ENCODE measurements around the gene KCNC3. TPM values are rescaled to one million over a fixed set of nuclear protein-coding genes. Genes with fewer than 3 reads are reported as not detected.
A peak's percentile ranks its signal among the peaks of the same experiment; 100 is the strongest.

Gene KCNC3
- polyA plus RNA-seq, 1 donor: 3.1 TPM

DNA sequence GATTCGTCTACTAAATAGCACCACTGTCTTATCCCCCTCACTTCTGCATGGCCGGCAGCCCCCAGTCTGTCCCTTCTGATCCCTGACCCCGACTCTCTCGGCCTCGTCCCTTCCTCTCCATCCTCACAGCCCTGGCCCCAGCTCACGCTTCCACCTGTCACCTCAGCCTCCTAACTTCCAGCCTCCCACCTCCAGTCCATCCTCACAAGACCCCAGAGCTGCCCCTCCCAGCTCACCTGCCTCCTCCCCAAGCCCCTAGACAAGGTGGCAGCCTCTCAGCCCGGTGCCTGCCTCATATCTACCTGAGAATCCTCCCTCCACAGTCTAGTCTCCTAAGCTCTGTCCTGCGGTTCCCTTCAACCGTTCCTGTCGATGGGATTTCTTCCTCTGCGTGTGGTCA lies 10.0 kb downstream of the KCNC3 start:
- no peaks in the 10 kb centered on the region for H3K9me3 ChIP-seq (ENCODE audit: control insufficient read depth, low read depth, low read length)
- peaks cover 22% of the 10 kb centered on the region for H3K27me3 ChIP-seq (ENCODE audit: control insufficient read depth, insufficient read depth, low read length)
- no peaks in the 10 kb centered on the region for H3K4me1 ChIP-seq (ENCODE audit: control insufficient read depth, insufficient read depth, low read length)
- 83% methylated on average over 6 of the region's 11 CpGs for WGBS (ENCODE audit: insufficient coverage, low lambda C conversion rate)
- no peak overlapping the region for H3K4me3 ChIP-seq (ENCODE audit: low read length)
- no peak overlapping the region for H3K27ac ChIP-seq (ENCODE audit: low read length)
- no peak for DNase-seq
- no peaks in the 10 kb centered on the region for H3K36me3 ChIP-seq (ENCODE audit: control insufficient read depth, insufficient read depth, low read length)

DNA sequence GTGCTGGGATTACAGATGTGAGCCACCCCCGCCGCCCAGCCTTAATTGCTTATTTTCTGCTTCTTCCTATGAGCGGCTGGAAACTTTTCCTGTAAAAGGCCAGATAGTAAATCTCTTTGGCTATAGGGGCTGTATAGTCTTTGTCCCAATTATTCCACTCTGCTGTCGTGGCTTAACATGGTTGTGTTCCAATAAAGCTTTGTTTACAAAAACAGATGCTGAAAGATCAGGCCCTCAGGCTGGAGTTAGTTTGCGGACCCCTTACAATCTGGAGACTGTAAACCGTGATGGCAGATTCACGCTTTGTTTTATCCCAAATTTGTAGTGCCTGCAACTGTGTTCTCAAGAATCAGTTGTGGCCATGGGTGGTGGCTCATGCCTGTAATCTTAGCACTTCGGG lies 10.7 kb downstream of the KCNC3 start:
- DNase-seq: no peak
- 90% methylated on average over 2 of the region's 8 CpGs for WGBS (ENCODE audit: insufficient coverage, low lambda C conversion rate)
- no peak overlapping the region for H3K27ac ChIP-seq (ENCODE audit: low read length)
- no peaks in the 10 kb centered on the region for H3K4me1 ChIP-seq (ENCODE audit: control insufficient read depth, insufficient read depth, low read length)
- H3K36me3 ChIP-seq (ENCODE audit: control insufficient read depth, insufficient read depth, low read length): no peaks in the 10 kb centered on the region
- H3K27me3 ChIP-seq (ENCODE audit: control insufficient read depth, insufficient read depth, low read length): peaks cover 29% of the 10 kb centered on the region
- no peaks in the 10 kb centered on the region for H3K9me3 ChIP-seq (ENCODE audit: control insufficient read depth, low read depth, low read length)
- H3K4me3 ChIP-seq (ENCODE audit: low read length): no peak overlapping the region

DNA sequence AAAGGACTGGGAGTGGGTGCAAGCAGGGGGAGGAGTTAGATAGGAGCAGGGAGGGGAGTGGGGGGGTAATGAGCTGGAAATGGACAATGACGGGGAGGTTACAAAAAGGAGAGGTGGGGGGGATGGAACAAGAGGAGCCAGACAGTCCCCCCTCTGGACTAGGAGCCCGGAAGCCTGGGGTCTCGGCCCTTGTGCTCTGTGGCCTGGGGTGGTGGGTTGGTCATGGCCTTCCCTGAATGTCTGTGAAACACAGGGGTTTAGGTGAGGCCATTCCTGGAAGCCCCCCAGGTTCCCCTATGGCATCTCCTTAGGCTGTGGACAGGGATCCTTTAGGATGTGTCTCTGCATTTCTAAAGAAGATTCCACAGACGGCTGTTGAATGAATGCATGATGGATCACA lies 12.1 kb downstream of the KCNC3 start:
- Histone ChIP-seq H3K36me3 (ENCODE audit: control insufficient read depth, insufficient read depth, low read length) (no peaks in the 10 kb centered on the region), H3K4me3 (ENCODE audit: low read length) (no peak overlapping the region), H3K27ac (ENCODE audit: low read length) (no peak overlapping the region), H3K27me3 (ENCODE audit: control insufficient read depth, insufficient read depth, low read length) (peaks cover 42% of the 10 kb centered on the region), H3K9me3 (ENCODE audit: control insufficient read depth, low read depth, low read length) (no peaks in the 10 kb centered on the region), H3K4me1 (ENCODE audit: control insufficient read depth, insufficient read depth, low read length) (no peaks in the 10 kb centered on the region)
- DNase-seq: no peak
- WGBS (ENCODE audit: insufficient coverage, low lambda C conversion rate): no CpG with 5 or more reads among the region's 4 CpGs

DNA sequence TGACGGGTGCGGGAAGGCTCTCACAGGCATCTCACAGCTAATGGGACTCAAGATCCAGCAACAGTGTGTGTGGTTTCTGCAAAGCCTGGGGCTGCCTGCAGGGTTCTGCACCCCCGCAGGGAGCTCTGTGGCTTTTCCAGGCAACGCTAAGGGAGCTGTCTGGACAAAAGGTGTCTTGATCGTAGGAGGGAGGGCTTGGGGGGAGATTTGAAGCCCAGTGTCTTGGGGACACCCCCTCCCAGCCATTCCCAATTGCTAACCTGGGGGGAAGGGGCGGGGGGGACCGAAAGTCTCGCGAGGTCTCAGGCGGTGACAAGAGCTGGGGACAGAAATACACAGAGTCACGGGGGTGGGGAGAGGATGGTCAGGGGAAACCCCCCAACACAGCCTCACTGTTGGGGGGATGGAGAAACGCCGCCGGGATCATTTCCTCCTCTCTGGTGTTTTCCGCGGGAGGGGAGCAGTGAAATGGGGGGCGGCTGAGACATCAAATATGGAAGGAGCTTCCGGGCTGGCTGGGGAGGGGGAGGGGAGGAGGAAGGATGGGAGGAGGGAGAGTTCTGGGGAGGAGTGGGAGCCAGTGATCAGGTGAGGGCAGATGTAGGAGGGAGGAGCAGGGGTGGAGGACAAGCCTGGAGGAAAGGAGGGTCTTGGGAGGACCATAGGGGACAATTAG lies 13.3 kb downstream of the KCNC3 start:
- H3K9me3 ChIP-seq (ENCODE audit: control insufficient read depth, low read depth, low read length): no peaks in the 10 kb centered on the region
- H3K27me3 ChIP-seq (ENCODE audit: control insufficient read depth, insufficient read depth, low read length): peaks cover 50% of the 10 kb centered on the region
- H3K4me1 ChIP-seq (ENCODE audit: control insufficient read depth, insufficient read depth, low read length): no peaks in the 10 kb centered on the region
- peaks cover 1% of the 10 kb centered on the region for H3K36me3 ChIP-seq (ENCODE audit: control insufficient read depth, insufficient read depth, low read length)
- peak in 1 of 2 donors; percentile 23 for DNase-seq
- no peak overlapping the region for H3K4me3 ChIP-seq (ENCODE audit: low read length)
- no peak overlapping the region for H3K27ac ChIP-seq (ENCODE audit: low read length)
- 5% methylated on average over 4 of the region's 18 CpGs for WGBS (ENCODE audit: insufficient coverage, low lambda C conversion rate)

DNA sequence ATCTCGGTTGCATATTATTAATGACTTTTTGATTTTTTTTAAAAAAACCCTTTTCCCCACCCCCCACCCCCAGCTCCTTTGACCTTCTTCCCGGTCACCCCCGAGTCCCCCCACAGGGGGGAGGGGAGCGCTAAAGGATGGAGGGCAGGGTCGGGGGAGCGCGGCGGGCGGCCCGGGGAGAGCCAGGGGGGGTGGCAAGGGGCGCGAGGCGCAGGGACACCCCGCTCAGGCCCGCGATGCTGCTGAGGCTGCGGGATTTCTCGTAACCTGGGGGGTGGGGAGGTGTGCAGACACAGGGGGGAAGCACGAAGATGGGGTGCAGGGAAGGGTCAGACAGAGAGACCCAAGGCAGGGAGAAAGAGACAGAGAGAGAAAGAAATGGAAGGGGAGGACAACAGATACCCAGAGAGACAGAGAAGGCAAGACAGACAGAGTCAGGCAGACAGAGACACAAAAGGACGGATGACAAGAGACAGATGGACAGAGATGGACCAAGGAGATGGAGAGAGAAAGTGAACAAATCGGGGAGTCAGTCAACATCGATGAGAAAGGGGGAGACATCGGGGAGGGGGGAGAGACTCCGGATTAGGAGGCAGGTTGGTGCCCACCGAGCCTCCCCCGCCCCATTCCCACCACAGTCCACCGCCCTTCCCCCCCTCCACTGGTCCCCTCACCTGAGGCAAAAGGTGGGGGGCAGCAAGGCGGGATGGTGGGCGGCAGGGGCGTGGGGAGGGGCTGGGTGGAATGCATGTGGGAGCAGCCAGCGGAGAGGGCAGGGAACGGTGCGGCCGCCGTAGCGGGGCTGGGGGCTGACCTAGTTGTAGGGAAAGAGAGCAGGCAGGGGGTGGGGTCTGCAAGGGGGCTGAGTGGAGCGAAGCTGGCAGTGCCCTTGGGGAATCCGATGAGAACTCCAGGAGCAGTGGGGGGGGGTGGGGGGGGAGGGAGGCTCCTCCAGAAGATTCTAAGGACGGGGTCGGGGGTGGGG lies 14.2 kb downstream of the KCNC3 start:
- no peak overlapping the region for H3K4me3 ChIP-seq (ENCODE audit: low read length)
- H3K4me1 ChIP-seq (ENCODE audit: control insufficient read depth, insufficient read depth, low read length): no peaks in the 10 kb centered on the region
- peaks cover 51% of the 10 kb centered on the region for H3K27me3 ChIP-seq (ENCODE audit: control insufficient read depth, insufficient read depth, low read length)
- no peak for DNase-seq
- H3K36me3 ChIP-seq (ENCODE audit: control insufficient read depth, insufficient read depth, low read length): peaks cover 7% of the 10 kb centered on the region
- no peak overlapping the region for H3K27ac ChIP-seq (ENCODE audit: low read length)
- WGBS (ENCODE audit: insufficient coverage, low lambda C conversion rate): no CpG with 5 or more reads among the region's 40 CpGs
- no peaks in the 10 kb centered on the region for H3K9me3 ChIP-seq (ENCODE audit: control insufficient read depth, low read depth, low read length)

DNA sequence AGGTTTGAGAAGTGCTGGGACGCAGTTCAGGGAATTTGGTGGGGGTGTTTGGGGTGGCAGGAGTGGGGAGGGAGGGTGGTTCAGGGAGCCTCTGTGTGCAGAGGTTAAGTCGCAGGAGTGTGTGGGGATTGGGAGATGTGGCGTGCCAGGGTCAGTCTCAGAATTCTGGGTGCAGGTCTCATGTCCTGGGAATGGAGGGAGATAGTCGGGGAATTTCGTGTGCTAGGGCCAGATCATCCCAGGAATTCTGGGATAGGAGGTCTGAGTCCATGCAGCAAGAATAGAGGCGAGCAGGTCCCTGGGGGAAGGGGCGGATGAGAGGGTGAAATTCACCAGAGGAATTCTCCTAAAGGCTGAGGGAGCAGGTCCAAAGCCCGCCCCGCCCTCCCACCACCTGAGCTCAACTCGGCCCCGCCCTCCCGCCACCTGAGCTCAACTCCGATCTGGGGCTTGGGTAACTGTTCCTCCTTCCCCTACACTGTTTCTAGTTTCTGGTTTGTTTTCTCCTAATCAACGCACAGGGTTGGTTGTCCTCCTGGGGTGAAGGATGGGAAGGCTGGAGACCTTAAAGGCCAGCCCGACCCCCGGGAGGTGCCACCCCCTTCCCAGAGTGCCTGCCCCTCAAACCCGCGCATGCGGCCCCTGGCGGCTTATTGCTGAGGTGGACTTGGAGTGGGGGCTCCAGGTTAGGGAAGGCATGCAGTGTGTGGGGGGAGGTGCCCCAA lies 15.2 kb downstream of the KCNC3 start:
- no peak overlapping the region for H3K4me3 ChIP-seq (ENCODE audit: low read length)
- WGBS (ENCODE audit: insufficient coverage, low lambda C conversion rate): no CpG with 5 or more reads among the region's 20 CpGs
- H3K9me3 ChIP-seq (ENCODE audit: control insufficient read depth, low read depth, low read length): peaks cover under 1% of the 10 kb centered on the region
- DNase-seq: no peak
- no peaks in the 10 kb centered on the region for H3K4me1 ChIP-seq (ENCODE audit: control insufficient read depth, insufficient read depth, low read length)
- no peak overlapping the region for H3K27ac ChIP-seq (ENCODE audit: low read length)
- H3K27me3 ChIP-seq (ENCODE audit: control insufficient read depth, insufficient read depth, low read length): peaks cover 51% of the 10 kb centered on the region
- peaks cover 18% of the 10 kb centered on the region for H3K36me3 ChIP-seq (ENCODE audit: control insufficient read depth, insufficient read depth, low read length)

DNA sequence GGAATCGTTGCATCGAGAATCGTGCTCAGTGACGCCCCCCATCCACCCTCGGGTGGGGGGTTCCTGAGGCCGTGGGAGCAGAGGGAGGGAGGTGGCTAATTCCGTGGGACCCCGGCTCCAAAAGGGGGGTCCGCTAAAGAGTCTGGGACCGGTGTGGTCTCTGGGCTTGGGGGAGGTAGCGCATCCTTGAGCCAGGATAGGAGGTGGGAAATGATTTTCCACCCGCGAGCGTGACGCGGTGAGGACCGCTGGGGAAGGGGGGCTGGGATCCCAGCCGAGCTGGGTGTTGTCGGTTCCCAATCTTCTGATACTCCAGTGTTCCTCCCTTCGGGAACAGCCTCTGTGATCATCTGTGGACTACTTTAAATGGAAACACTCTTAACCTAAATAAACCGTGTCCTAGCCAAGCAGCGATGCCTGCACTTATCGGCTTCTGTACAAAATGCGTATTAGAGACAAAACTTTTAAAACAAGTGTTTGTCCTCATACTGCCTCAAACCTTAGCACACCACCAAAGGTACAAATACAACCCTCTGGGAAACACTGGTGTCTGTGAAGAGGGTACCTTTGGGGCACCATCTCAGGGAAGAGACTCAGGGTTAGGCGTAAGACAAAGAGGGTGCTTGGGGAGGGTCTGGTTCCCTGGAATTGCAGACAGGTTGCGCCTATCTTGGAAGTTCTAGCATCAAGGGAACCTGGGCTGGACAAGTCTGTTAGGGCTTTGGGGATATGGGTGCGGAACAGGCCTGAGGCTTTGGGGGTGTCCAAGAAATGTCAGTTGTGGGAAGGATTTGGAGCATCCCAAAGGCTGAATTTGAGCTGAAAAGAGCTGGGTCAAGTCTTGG lies 16.0 kb downstream of the KCNC3 start:
- Histone ChIP-seq H3K27ac (ENCODE audit: low read length) (no peak overlapping the region), H3K36me3 (ENCODE audit: control insufficient read depth, insufficient read depth, low read length) (peaks cover 26% of the 10 kb centered on the region), H3K9me3 (ENCODE audit: control insufficient read depth, low read depth, low read length) (peaks cover 2% of the 10 kb centered on the region), H3K27me3 (ENCODE audit: control insufficient read depth, insufficient read depth, low read length) (peaks cover 52% of the 10 kb centered on the region), H3K4me3 (ENCODE audit: low read length) (no peak overlapping the region), H3K4me1 (ENCODE audit: control insufficient read depth, insufficient read depth, low read length) (no peaks in the 10 kb centered on the region)
- no peak for DNase-seq
- WGBS (ENCODE audit: insufficient coverage, low lambda C conversion rate): 0% methylated on average over 2 of the region's 27 CpGs

DNA sequence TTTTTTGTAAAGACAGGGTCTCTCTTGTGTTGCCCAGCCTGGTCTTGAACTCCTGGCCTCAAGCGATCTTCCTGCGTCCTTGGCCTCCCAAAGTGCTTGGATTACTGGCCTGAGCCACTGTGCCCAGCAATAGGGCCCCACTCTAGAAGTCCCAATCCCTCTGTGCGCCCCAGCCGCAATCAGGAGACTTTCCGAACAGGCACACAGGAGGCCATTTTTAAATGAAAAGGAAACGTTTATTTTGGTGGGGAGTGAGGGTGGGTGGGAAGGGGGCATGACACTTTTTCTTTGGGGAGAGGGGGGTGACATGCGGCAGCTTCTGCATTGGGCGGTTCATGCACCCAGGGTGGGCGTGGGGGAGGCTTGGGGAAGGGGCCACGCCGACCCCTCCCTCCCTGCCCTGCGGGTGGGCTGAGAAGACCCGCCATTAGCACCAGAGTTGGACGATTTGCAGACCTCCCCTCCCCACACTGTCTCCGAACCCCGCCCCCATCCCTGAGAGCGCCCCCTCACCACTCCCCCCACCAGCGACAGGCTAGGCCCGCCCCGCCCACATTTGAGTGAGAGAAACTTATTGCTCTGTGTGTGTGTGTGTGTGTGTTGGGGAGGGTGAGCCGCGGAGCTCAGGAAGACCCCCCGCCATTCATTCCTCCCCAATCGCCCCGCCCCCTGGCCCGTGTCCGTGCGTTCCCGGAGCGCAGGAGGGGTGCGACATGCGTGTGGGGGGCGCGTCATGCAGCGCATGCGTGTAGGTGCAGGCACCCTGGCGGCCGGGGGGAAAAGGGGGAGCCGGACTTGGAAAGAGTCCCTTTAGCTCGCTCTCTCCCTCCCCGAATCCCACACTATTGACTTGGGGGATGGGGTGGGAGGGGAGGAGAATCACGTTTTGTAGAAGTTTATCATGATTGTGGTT lies 17.2 kb downstream of the KCNC3 start:
- peak in 1 of 2 donors; percentile 22 for DNase-seq
- peaks cover 2% of the 10 kb centered on the region for H3K9me3 ChIP-seq (ENCODE audit: control insufficient read depth, low read depth, low read length)
- peaks cover 53% of the 10 kb centered on the region for H3K27me3 ChIP-seq (ENCODE audit: control insufficient read depth, insufficient read depth, low read length)
- no peak overlapping the region for H3K27ac ChIP-seq (ENCODE audit: low read length)
- no peaks in the 10 kb centered on the region for H3K4me1 ChIP-seq (ENCODE audit: control insufficient read depth, insufficient read depth, low read length)
- WGBS (ENCODE audit: insufficient coverage, low lambda C conversion rate): no CpG with 5 or more reads among the region's 42 CpGs
- no peak overlapping the region for H3K4me3 ChIP-seq (ENCODE audit: low read length)
- H3K36me3 ChIP-seq (ENCODE audit: control insufficient read depth, insufficient read depth, low read length): peaks cover 37% of the 10 kb centered on the region

DNA sequence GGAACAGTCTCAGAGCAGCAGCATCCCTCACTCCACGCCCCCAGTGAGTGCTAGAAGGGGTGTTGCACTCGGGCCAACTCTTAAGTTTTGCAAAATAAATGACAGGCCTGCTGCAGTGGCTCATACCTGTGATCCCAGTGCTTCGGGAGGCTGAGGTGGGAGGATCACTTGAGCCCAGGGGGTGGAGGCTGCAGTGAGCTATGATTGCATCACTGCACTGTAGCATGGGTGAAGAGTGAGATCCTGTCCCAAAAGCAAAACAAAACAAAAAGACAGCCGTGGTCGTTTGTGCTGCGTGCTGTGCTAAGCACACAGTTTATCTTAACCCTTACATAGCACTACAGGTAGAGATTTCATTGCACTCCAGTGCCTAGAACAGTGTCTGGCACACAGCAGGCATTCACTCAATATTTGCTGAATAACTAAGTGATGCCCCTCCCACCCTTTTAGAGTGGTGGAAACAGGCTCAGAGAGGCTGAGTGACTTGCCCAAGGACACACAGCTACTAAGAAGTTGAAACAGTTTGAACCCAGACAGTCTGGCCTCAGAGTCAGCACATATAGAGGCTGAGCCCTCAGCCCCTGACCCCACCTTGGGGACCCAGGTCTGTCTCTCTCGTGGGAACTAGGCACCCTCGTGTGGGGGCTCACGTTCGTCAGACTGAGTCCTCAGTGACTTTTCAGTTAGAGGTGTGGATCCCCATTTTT lies 18.3 kb downstream of the KCNC3 start:
- Histone ChIP-seq H3K36me3 (ENCODE audit: control insufficient read depth, insufficient read depth, low read length) (peaks cover 46% of the 10 kb centered on the region), H3K9me3 (ENCODE audit: control insufficient read depth, low read depth, low read length) (peaks cover 2% of the 10 kb centered on the region), H3K4me1 (ENCODE audit: control insufficient read depth, insufficient read depth, low read length) (no peaks in the 10 kb centered on the region), H3K4me3 (ENCODE audit: low read length) (no peak overlapping the region), H3K27me3 (ENCODE audit: control insufficient read depth, insufficient read depth, low read length) (peaks cover 47% of the 10 kb centered on the region), H3K27ac (ENCODE audit: low read length) (no peak overlapping the region)
- DNase-seq: no peak
- WGBS (ENCODE audit: insufficient coverage, low lambda C conversion rate): no CpG with 5 or more reads among the region's 10 CpGs
